ENCODE measurements around the gene NME7. TPM values are rescaled to one million over a fixed set of nuclear protein-coding genes. Genes with fewer than 3 reads are reported as not detected.
"Not testable (repeated sequence)": the region's sequence is repeated elsewhere in the genome, so short reads cannot be mapped to it uniquely, and the experiment has no call there.

Gene NME7
- total RNA-seq, 1 experiment from 2014 or later, result 25.2 TPM

GRCh38 chr1:169128562-169128961 lies 239.0 kb downstream of the NME7 start:
- peaks cover 83% of the 10 kb centered on the region for H3K4me1 Mint-ChIP-seq (ENCODE audit: low read depth, unreplicated experiment)
- BruUV-seq (replicated peaks), result no TSS peak
- DNase-seq, result no peak
- CTCF ChIA-PET, result interaction anchor here (0.6 to 1.4 kb wide), 2 partner anchors 14 to 25 kb away, joined by 3 read pairs; no protein-coding TSS in a partner anchor
- no peaks in the 10 kb centered on the region for H3K27me3 Mint-ChIP-seq (ENCODE audit: unreplicated experiment)
- intact Hi-C loops (cut with micrococcal nuclease; ENCODE audit: unreplicated experiment), result no loop called here
- TF ChIP-seq, protein P1, sequence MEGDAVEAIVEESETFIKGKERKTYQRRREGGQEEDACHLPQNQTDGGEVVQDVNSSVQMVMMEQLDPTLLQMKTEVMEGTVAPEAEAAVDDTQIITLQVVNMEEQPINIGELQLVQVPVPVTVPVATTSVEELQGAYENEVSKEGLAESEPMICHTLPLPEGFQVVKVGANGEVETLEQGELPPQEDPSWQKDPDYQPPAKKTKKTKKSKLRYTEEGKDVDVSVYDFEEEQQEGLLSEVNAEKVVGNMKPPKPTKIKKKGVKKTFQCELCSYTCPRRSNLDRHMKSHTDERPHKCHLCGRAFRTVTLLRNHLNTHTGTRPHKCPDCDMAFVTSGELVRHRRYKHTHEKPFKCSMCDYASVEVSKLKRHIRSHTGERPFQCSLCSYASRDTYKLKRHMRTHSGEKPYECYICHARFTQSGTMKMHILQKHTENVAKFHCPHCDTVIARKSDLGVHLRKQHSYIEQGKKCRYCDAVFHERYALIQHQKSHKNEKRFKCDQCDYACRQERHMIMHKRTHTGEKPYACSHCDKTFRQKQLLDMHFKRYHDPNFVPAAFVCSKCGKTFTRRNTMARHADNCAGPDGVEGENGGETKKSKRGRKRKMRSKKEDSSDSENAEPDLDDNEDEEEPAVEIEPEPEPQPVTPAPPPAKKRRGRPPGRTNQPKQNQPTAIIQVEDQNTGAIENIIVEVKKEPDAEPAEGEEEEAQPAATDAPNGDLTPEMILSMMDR (IDR thresholded peaks at IDR 0.05; ENCODE audit: unreplicated experiment), result no peak
- no peak overlapping the region for H3K4me3 Mint-ChIP-seq (ENCODE audit: low read depth, unreplicated experiment)
- no peaks in the 10 kb centered on the region for H3K9me3 Mint-ChIP-seq (ENCODE audit: low read depth, unreplicated experiment)
- H3K27ac Mint-ChIP-seq (ENCODE audit: unreplicated experiment), result peak overlapping the region; percentile 53
- peaks cover 97% of the 10 kb centered on the region for H3K36me3 Mint-ChIP-seq (ENCODE audit: insufficient read depth, unreplicated experiment)

GRCh38 chr1:169127305-169127704 lies 240.3 kb downstream of the NME7 start:
- no peak overlapping the region for H3K4me3 Mint-ChIP-seq (ENCODE audit: low read depth, unreplicated experiment)
- no TSS peak for BruUV-seq (replicated peaks)
- H3K4me1 Mint-ChIP-seq (ENCODE audit: low read depth, unreplicated experiment), result peaks cover 85% of the 10 kb centered on the region
- no peaks in the 10 kb centered on the region for H3K27me3 Mint-ChIP-seq (ENCODE audit: unreplicated experiment)
- no peaks in the 10 kb centered on the region for H3K9me3 Mint-ChIP-seq (ENCODE audit: low read depth, unreplicated experiment)
- peaks cover 96% of the 10 kb centered on the region for H3K36me3 Mint-ChIP-seq (ENCODE audit: insufficient read depth, unreplicated experiment)
- TF ChIP-seq, protein P1 (IDR thresholded peaks at IDR 0.05; ENCODE audit: unreplicated experiment), result no peak
- peak overlapping the region; percentile 55 for H3K27ac Mint-ChIP-seq (ENCODE audit: unreplicated experiment)
- intact Hi-C loops (cut with micrococcal nuclease; ENCODE audit: unreplicated experiment), result no loop called here
- no peak for DNase-seq
- CTCF ChIA-PET, result no interaction called here

GRCh38 chr1:169126335-169126734 lies 241.3 kb downstream of the NME7 start:
- intact Hi-C loops (cut with micrococcal nuclease; ENCODE audit: unreplicated experiment), result no loop called here
- H3K36me3 Mint-ChIP-seq (ENCODE audit: insufficient read depth, unreplicated experiment), result peaks cover 96% of the 10 kb centered on the region
- CTCF ChIA-PET, result no interaction called here

GRCh38 chr1:169125597-169125996 lies 242.0 kb downstream of the NME7 start:
- Mint-ChIP-seq H3K4me1 (ENCODE audit: low read depth, unreplicated experiment) (peaks cover 85% of the 10 kb centered on the region), H3K4me3 (ENCODE audit: low read depth, unreplicated experiment) (peak overlapping the region; percentile 43), H3K36me3 (ENCODE audit: insufficient read depth, unreplicated experiment) (peaks cover 96% of the 10 kb centered on the region), H3K27ac (ENCODE audit: unreplicated experiment) (peak overlapping the region; percentile 80)
- CTCF ChIA-PET, result interaction anchor here (1.4 to 1.6 kb wide), 2 partner anchors 8 to 522 kb away, joined by 3 to 4 read pairs; no protein-coding TSS in a partner anchor
- H3K9me3 Mint-ChIP-seq (ENCODE audit: low read depth, unreplicated experiment); BruUV-seq (replicated peaks); H3K27me3 Mint-ChIP-seq (ENCODE audit: unreplicated experiment); intact Hi-C loops (cut with micrococcal nuclease; ENCODE audit: unreplicated experiment); DNase-seq: not testable (repeated sequence)

More at GRCh38 chr1:169126335-169126734, 241.3 kb downstream of the NME7 start:
- no peak overlapping the region for H3K4me3 Mint-ChIP-seq (ENCODE audit: low read depth, unreplicated experiment)
- DNase-seq, result no peak
- no peaks in the 10 kb centered on the region for H3K9me3 Mint-ChIP-seq (ENCODE audit: low read depth, unreplicated experiment)
- no peaks in the 10 kb centered on the region for H3K27me3 Mint-ChIP-seq (ENCODE audit: unreplicated experiment)
- H3K27ac Mint-ChIP-seq (ENCODE audit: unreplicated experiment), result no peak overlapping the region
- BruUV-seq (replicated peaks), result no TSS peak
- TF ChIP-seq, protein P1 (IDR thresholded peaks at IDR 0.05; ENCODE audit: unreplicated experiment), result no peak
- H3K4me1 Mint-ChIP-seq (ENCODE audit: low read depth, unreplicated experiment), result peaks cover 85% of the 10 kb centered on the region

DNA sequence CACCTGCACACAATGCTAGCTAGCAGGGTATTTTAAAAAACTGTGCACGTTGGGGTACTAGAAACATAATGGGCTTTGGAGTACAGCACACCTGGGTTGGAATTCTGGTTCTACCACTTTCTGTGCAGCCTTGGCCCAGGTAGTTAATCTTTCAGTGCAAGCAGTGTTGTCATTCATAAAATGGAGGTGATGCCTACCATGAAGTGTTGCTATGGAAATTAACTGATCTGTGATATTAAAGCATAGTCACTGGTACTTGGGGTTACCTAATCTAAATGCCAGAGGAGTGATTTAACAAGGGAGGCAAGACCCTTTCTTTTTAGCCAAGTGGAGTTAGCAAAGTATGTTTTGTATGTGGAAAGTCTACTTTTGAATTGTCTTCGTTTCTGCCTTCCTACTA lies 243.1 kb downstream of the NME7 start:
- Mint-ChIP-seq H3K27ac (ENCODE audit: unreplicated experiment) (peak overlapping the region; percentile 80), H3K27me3 (ENCODE audit: unreplicated experiment) (no peaks in the 10 kb centered on the region), H3K36me3 (ENCODE audit: insufficient read depth, unreplicated experiment) (peaks cover 96% of the 10 kb centered on the region), H3K4me1 (ENCODE audit: low read depth, unreplicated experiment) (peaks cover 85% of the 10 kb centered on the region), H3K9me3 (ENCODE audit: low read depth, unreplicated experiment) (no peaks in the 10 kb centered on the region), H3K4me3 (ENCODE audit: low read depth, unreplicated experiment) (peak overlapping the region; percentile 43)
- CTCF ChIA-PET, result interaction anchor here (1.4 to 1.6 kb wide), 2 partner anchors 9 to 521 kb away, joined by 3 to 4 read pairs; no protein-coding TSS in a partner anchor
- BruUV-seq (replicated peaks), result no TSS peak
- intact Hi-C loops (cut with micrococcal nuclease; ENCODE audit: unreplicated experiment), result no loop called here
- DNase-seq, result peak; percentile 59
- TF ChIP-seq, protein P1 (IDR thresholded peaks at IDR 0.05; ENCODE audit: unreplicated experiment), result no peak
